Gastroesophageal sphincter (tissue), 3 donors: ENCODE results near the gene ZSWIM6.

Experiments
- EP300 ChIP-seq: sonication (generic); formaldehyde crosslinking; IDR thresholded peaks from one replicate; pipeline ENCODE4 v1.6.1; 2017; ENCODE audit warnings: antibody characterized with exemption, mild to moderate bottlenecking
- POLR2AphosphoS5 ChIP-seq: sonication (generic); formaldehyde crosslinking; IDR thresholded peaks from one replicate; pipeline ENCODE4 v1.6.1; 2017; ENCODE audit warnings: antibody characterized with exemption
- TF ChIP-seq, protein P1 (sequence below), 4 experiments: fragments of 200-600 bp in 2 of 4; fragments of 450-650 bp in 2 of 4; sonication (generic) in 1 of 4; IDR thresholded peaks; one replicate each; pipeline ENCODE4 v1.5.1; 2017 to 2019; ENCODE audit warnings: antibody characterized with exemption in 4 of 4, mild to moderate bottlenecking in 2 of 4, moderate library complexity in 2 of 4

DNA sequence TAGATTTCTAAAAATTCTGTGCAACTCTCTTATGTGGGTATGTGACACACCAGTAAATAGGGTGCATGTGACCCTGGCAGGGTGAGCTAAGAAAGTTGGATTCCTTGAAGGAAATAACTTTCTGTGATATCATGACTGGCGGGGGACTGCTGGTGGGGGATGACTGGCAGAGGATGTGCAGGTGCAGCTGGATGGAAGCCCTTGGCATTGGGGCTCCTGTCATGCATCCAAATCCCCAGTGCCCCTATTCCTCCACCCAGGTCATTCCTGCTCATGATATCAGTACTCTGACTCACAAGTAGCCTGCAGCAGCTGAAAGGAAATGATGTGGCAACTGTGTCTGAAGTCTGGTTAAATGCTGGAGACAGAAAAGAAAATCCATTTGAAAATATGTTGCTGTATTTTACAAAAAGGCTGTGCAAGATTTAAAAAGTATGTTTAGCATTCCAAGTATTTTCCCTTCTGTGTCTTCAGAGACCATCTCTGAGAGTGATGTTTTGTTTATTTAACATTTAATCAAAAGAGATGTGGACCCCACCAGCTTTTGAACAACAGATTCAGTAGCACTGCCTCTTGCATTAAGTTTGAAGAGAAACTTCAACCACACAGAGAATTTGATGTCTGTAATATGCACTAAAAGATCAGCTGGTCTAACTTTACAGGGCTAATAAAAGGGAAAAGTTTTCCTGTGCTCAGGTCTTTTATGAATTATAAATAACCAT, 17.9 kb upstream of the ZSWIM6 start:
- TF ChIP-seq EP300: no peak
- TF ChIP-seq, protein P1, sequence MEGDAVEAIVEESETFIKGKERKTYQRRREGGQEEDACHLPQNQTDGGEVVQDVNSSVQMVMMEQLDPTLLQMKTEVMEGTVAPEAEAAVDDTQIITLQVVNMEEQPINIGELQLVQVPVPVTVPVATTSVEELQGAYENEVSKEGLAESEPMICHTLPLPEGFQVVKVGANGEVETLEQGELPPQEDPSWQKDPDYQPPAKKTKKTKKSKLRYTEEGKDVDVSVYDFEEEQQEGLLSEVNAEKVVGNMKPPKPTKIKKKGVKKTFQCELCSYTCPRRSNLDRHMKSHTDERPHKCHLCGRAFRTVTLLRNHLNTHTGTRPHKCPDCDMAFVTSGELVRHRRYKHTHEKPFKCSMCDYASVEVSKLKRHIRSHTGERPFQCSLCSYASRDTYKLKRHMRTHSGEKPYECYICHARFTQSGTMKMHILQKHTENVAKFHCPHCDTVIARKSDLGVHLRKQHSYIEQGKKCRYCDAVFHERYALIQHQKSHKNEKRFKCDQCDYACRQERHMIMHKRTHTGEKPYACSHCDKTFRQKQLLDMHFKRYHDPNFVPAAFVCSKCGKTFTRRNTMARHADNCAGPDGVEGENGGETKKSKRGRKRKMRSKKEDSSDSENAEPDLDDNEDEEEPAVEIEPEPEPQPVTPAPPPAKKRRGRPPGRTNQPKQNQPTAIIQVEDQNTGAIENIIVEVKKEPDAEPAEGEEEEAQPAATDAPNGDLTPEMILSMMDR (IDR thresholded peaks at IDR 0.05): no peak
- TF ChIP-seq POLR2AphosphoS5: peak; percentile 58
